Inflammatory macrophage treated with lipopolysaccharide for 1 hour (primary cell): Measurements from ENCODE around the gene GAS2L3.
A peak's percentile ranks its signal among the peaks of the same experiment; 100 is the strongest.
"Not testable (repeated sequence)": the region's sequence is repeated elsewhere in the genome, so short reads cannot be mapped to it uniquely, and the experiment has no call there.

Experiments used
- DNase-seq, 2 donors: peaks; one replicate each; pipeline ENCODE4 v3.0.0-alpha.2; 2020 to 2022

The GAS2L3 gene

GRCh38 chr12:100573292-100574186, at the start of gene GAS2L3:
TSS of gene GAS2L3 (plus strand) at chr12:100573684. CDS start at chr12:100594905, 21,221 bp downstream.
- peak; percentile 93 to 95 for DNase-seq

DNA sequence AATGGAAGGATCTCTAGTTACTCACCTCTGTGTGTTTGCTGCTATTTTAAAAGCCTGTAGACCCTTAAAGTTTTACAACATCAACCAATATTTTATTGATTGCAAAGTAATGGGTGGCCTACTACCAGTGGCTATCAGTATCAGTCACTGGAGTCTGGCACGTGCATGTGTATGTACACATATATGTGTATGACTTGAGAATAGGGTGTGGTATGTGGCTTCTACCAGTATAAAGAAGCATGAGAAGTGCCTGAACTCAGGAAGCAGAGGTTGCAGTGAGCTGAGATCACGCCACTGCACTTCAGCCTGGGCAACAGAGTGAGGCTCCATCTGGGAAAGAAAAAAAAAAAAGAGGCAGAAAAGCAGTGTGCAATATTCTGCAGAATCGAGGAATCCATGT, 45.5 kb upstream of the GAS2L3 start:
- DNase-seq = no peak

DNA sequence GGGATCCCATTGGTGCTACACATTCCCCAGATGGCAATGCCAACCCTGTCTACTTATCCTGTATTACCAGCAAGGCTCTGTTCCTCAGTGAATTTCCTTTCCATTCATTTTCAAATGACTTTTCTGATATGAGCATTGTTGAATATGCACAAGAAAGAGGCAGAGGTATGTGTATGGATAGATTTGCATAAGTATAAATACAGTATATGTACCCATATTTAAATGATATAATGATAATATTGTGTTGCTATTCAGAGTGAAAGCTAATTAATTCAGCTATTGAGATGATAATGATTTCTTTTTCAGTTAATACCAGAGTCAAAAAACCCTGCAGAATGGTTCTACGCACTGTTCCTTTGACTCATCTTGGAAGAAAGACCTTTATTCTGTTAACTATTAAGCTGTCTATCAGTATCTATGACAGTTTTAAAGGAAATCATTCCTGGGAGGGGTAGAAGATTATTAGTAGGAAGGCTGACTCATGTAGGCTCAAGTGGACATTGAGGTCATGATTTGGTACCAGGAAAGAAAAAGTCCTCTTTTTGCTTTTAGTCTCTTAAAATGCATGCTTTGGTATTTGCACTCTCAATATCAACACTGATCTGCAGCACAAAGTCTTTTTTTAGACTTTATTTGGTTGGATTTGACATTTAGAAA, 44.9 kb upstream of the GAS2L3 start:
- DNase-seq = no peak

DNA sequence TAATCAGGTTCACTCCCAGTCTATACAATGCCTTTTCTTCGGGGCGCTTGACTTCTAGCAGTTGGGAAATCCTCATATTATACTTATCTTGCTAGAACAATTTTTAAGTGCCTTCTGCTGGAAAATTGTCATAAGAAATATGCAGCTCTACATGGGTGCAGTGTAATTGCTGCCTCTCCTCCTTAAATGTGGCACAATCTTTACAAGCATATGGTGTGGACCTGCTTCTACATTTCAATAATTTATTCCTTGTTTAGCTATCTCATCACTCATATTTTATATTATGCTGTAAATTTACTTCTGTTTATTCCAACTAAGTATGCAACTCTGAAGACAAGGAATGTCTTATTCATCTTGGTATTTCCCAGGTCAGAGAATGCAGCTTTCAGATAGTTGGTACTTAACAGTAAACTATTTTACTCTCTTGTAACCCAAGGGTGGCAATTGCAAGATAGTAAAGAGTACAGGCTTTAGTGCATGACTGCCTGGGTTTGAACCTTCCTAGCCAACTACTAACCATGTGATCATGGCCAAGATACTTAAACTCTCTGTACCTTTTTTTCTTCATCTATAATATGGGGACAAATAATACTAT, 43.6 kb upstream of the GAS2L3 start:
- no peak for DNase-seq

GRCh38 chr12:100533376-100533775, 40.1 kb upstream of the GAS2L3 start:
- no peak for DNase-seq

- DNase-seq = no peak
Measured at GRCh38 chr12:100534625-100535227, 38.8 kb upstream of the GAS2L3 start.

- peak in 1 of 2 donors; percentile 12 for DNase-seq
Measured at GRCh38 chr12:100539202-100539601, 34.3 kb upstream of the GAS2L3 start.

- DNase-seq = no peak
Measured at GRCh38 chr12:100544165-100544564, 29.3 kb upstream of the GAS2L3 start.

DNA sequence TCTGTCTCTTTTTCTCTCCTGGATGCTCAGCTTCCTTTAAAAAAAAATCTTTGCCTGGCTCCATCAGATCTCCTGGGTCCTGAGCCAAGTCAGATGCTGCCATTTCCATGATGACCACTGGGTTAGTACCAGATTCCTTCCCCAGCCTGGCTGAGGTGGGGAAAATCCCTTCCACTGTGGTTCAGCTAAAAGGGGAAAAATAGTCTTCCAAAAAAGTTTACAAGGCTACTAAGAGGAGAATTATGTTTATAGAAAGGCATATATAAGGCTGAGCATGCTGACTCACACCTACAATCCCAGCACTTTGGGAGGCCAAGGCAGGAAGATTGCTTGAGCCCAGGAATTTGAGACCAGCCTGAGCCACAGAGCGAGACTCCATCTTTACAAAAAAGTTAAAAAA, 28.4 kb upstream of the GAS2L3 start:
- no peak for DNase-seq

DNA sequence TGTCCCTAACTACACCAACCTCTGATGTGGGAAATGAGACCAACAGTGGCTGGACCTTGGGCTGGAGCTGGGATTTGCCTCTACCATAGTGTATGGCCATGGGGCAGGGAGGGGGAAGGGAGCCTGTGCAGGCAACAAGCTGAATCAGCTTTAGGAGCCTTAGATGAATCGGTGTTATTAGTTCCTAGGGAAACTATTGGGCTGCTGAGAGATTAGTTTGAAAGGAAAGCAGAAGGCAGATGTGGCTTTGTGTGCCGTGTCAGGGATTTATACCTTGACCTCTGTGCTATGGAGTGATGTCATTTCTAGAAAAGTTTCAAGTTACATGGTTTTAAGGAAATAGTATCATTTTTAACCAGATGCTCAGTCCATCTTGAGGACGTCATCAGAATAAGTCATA, 19.5 kb upstream of the GAS2L3 start:
- DNase-seq = no peak

GRCh38 chr12:100554608-100555077, 18.8 kb upstream of the GAS2L3 start:
- peak; percentile 71 to 84 for DNase-seq

DNA sequence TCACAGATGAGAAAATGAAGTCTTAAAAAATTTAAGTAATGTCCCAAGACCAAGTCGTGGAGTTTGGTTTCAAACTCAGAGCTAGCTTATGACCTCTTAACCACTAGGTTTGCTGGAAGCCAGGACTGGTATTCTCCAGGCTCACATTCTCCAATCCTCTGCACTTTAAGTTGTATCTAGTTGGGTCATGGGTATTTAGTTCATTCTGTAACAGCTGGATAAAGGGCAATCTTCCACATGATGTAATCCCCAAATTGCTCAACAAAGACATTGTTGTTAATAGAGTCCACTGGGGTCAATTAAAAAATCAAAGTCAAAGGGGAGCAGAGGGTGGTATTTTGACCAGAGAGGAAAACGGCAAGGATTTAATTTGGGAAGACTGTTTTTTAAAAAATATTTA, 17.8 kb upstream of the GAS2L3 start:
- peak; percentile 37 to 38 for DNase-seq

DNA sequence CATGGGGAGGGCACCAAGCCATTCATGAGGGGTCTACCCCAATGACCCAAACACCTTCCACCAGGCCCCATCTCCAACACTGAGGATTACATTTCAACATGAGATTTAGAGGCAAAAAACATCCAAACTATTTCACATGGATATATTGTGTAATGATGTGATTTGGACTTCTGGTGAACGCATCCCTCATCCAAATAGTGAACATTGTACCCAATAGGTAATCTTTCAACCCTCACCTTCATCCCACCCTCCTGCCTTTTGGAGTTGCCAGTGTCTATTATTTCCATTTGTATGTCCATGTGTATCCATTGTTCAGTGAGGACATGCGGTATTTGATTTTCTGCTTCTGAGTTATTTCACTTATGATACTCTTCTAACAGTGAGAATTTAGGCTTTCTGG, 16.1 kb upstream of the GAS2L3 start:
- DNase-seq = no peak

DNA sequence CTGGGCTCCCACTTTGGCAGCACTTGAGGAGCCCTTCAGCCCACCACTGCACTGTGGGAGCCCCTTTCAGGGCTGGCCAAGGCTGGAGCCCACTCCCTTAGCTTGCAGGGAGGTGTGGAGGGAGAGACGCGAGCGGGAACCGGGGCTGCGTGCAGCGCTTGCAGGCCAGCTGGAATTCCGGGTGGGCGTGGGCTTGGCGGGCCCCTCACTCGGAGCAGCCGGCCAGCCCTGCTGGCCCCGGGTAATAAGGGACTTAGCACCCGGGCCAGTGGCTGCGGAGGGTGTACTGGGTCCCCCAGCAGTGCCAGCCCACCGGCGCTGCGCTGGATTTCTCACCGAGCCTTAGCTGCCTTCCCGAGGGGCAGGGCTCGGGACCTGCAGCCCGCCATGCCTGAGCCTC, 14.2 kb upstream of the GAS2L3 start:
- not testable (repeated sequence) for DNase-seq

GRCh38 chr12:100564090-100564489, 9.4 kb upstream of the GAS2L3 start:
- no peak for DNase-seq

DNA sequence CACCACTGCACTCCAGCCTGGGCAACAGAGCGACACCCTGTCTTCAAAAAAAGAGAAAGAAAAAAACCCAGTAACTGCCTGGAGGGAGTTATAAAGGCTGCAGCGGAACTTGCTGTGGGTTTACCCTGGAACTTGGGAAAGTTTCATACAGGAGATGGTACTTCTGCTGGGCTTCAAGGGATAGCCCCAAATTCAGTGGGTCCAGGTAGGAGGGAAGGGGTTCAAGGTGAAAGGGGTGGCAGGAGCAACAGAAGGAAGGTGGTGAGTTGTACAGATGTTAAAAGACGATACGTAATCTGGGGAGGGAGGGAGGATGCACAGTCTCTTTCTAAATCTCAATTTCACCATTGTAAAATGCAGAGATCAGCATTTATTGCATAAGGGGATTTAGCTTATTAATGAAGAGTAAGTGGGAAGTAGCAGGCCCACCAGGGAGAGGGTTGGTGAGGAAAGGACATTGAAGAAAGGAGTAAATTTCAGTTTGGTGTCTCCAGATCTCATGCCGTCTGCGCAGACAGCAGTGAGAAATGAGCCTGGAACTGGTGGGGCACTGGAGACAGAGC, 8.5 kb upstream of the GAS2L3 start:
- no peak for DNase-seq

DNA sequence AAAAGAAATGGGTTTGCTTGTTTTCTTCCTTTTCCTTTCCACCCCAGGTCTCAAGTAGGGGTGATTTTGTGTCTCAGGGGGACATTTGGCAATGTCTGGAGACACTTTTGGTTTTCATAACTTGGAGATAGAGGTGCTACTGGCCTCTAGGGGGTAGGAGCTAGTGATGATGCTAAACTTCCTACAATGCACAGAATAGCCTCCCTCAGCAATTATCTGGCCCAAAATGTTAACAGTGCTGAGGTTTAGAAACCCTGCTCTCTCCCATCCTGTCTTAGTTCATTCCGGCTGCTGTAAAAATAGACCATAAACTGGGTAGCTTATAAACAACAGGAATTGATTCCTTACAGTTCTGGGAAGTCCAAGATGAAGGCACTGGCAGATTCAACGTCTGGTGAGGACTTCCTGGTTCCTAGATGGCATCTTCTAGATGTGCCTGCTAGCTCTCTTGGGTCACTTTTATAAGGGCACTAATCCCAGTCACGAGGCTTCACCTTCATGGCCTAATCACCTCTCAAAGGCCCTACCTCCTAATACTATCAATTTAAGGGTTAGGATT, 7.4 kb upstream of the GAS2L3 start:
- peak in 1 of 2 donors; percentile 23 for DNase-seq

- peak; percentile 88 to 97 for DNase-seq
Measured at GRCh38 chr12:100566887-100567637, 6.4 kb upstream of the GAS2L3 start.

DNA sequence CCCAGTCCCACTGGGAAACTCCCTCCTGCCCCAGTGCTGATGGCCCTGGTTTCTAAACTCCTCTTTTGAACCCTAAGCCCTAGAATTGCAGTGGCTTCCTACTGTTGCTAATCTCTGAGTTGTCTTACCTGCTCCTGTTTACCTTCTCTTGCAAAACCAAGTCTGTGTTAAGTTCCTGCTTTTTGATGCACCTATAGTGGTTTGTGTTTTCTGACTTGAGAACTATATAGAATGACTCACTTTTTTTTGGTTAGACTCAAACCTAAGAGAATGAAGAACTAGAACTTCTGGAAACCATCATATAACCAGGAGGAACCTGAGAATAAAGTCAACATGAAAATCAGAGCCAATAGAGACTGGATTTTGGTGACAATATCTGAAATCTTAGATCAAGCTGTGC, 5.5 kb upstream of the GAS2L3 start:
- peak; percentile 16 to 41 for DNase-seq

DNA sequence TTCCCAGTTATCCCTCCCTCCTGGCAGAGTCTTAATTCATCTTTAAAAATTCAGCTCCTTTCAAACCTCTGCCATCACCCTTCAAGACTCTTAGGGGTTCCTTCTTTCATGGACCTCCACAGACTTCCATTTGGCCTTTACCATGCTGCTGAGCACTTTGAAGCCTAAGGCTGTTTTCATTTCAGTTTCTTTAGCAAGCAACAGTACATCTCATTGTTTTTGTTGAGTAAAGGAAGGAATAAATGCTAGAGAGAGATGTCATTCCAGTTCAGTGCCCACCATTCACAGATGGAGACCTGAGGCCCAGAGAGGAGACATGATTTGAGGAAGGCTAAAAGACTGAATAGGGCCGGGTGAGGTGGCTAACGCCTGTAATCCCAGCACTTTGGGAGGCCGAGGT, 1.3 kb upstream of the GAS2L3 start:
- DNase-seq = no peak

GRCh38 chr12:100574187-100575074, 947 bp downstream of the GAS2L3 start:
- DNase-seq = peak; percentile 42 to 48
